WI38 (cell line): Measurements from ENCODE around the gene ADORA2B.
A peak's percentile ranks its signal among the peaks of the same experiment; 100 is the strongest.
"Not testable (repeated sequence)": the region's sequence is repeated elsewhere in the genome, so short reads cannot be mapped to it uniquely, and the experiment has no call there.

Experiments
- H3K4me3 ChIP-seq: 2 replicates; pipeline ENCODE4 v1.5.1; 2011; ENCODE audit warnings: low read depth, mild to moderate bottlenecking, control low read depth, low read length
- CTCF ChIP-seq: IDR thresholded peaks from 2 replicates; pipeline ENCODE4 v1.5.1; 2012; ENCODE audit warnings: low read depth, mild to moderate bottlenecking, control low read depth, low read length

The ADORA2B gene

GRCh38 chr17:15944759-15945526 is at the start of gene ADORA2B:
ADORA2B (plus strand) TSS chr17:15945130; CDS start chr17:15945249, 119 bp downstream.
- H3K4me3 ChIP-seq, result peak within 1 kb of the TSS; percentile 78
- TF ChIP-seq CTCF, result peak; percentile 49; the same call in 1 of the 2 replicates

GRCh38 chr17:15896277-15896676 is 48.7 kb upstream of the ADORA2B start:
- no peak overlapping the region for H3K4me3 ChIP-seq

GRCh38 chr17:15896834-15897233 is 48.1 kb upstream of the ADORA2B start:
- no peak overlapping the region for H3K4me3 ChIP-seq
- TF ChIP-seq CTCF, result no peak

More at GRCh38 chr17:15896277-15896676, 48.7 kb upstream of the ADORA2B start:
- TF ChIP-seq CTCF, result no peak

GRCh38 chr17:15899596-15899995 is 45.3 kb upstream of the ADORA2B start:
- not testable (repeated sequence) for H3K4me3 ChIP-seq

- no peak overlapping the region for H3K4me3 ChIP-seq
- TF ChIP-seq CTCF, result no peak
Observed at GRCh38 chr17:15900871-15901270, 44.1 kb upstream of the ADORA2B start.

GRCh38 chr17:15905236-15905635 is 39.7 kb upstream of the ADORA2B start:
- H3K4me3 ChIP-seq, result not testable (repeated sequence)

GRCh38 chr17:15907290-15907689 is 37.6 kb upstream of the ADORA2B start:
- TF ChIP-seq CTCF, result no peak
- H3K4me3 ChIP-seq, result no peak overlapping the region

GRCh38 chr17:15908378-15908777 is 36.6 kb upstream of the ADORA2B start:
- H3K4me3 ChIP-seq, result no peak overlapping the region
- no peak for TF ChIP-seq CTCF
